Liver (tissue), 9 donors: ENCODE results near the gene CSMD2. TPM values are rescaled to one million over a fixed set of nuclear protein-coding genes. Genes with fewer than 3 reads are reported as not detected.

Experiments used
- DNase-seq: peaks from one replicate; pipeline ENCODE4 v3.0.0-alpha.2; 2017; ENCODE audit warnings: low spot score
- H3K27ac ChIP-seq, 2 donors: one replicate each; pipeline ENCODE4 v1.7.0; 2013; ENCODE audit warnings: inconsistent platforms in 2 of 2, low read length in 2 of 2, control low read depth in 1 of 2, low read depth in 1 of 2, mild to moderate bottlenecking in 1 of 2
- H3K27me3 ChIP-seq, 4 donors: one replicate each; pipeline versions ENCODE4 v1.6.1 to v1.7.0; 2013; ENCODE audit warnings: low read length in 3 of 4, inconsistent platforms in 1 of 4, mild to moderate bottlenecking in 1 of 4, moderate library complexity in 1 of 4; ENCODE audit not compliant: control insufficient read depth in 4 of 4, insufficient read depth in 4 of 4
- H3K36me3 ChIP-seq, 4 donors: one replicate each; pipeline versions ENCODE4 v1.6.1 to v1.7.0; 2013; ENCODE audit warnings: low read length in 3 of 4, mild to moderate bottlenecking in 3 of 4, low read depth in 1 of 4, moderate library complexity in 1 of 4; ENCODE audit not compliant: control insufficient read depth in 4 of 4, insufficient read depth in 3 of 4
- H3K4me1 ChIP-seq, 4 donors: one replicate each; pipeline versions ENCODE4 v1.6.1 to v1.7.0; 2013; ENCODE audit warnings: low read length in 3 of 4, mild to moderate bottlenecking in 3 of 4, moderate library complexity in 1 of 4; ENCODE audit not compliant: control insufficient read depth in 4 of 4, insufficient read depth in 4 of 4
- H3K4me3 ChIP-seq, 3 donors: one replicate each; pipeline versions ENCODE4 v1.6.1 to v1.7.0; 2013; ENCODE audit warnings: low read length in 3 of 3, control low read depth in 1 of 3, low read depth in 1 of 3, mild to moderate bottlenecking in 1 of 3
- H3K9ac ChIP-seq, 2 donors: one replicate each; pipeline ENCODE4 v1.7.0; 2013; ENCODE audit warnings: low read length in 2 of 2, mild to moderate bottlenecking in 2 of 2, moderate library complexity in 2 of 2, control low read depth in 1 of 2, low read depth in 1 of 2
- H3K9me3 ChIP-seq, 4 donors: one replicate each; pipeline versions ENCODE4 v1.6.1 to v1.7.0; 2013; ENCODE audit warnings: low read length in 3 of 4; ENCODE audit not compliant: control insufficient read depth in 4 of 4
- EGR1 ChIP-seq, 2 donors: IDR thresholded peaks; 2 replicates each; pipeline ENCODE4 v1.6.1; 2016 to 2018; ENCODE audit warnings: antibody characterized with exemption in 2 of 2, low read depth in 2 of 2
- FOXA1 ChIP-seq: IDR thresholded peaks from 2 replicates; pipeline ENCODE4 v1.6.1; 2016; ENCODE audit warnings: antibody characterized with exemption
- FOXA2 ChIP-seq: IDR thresholded peaks from 2 replicates; pipeline ENCODE4 v1.6.1; 2016; ENCODE audit warnings: antibody characterized with exemption
- GABPA ChIP-seq, 2 donors: IDR thresholded peaks in 1 of 2; conservative IDR thresholded peaks in 1 of 2; 2 replicates each; pipeline ENCODE4 v1.6.1; 2016; ENCODE audit warnings: antibody characterized with exemption in 2 of 2, mild to moderate bottlenecking in 1 of 2, moderate library complexity in 1 of 2
- HNF4A ChIP-seq, 2 donors: conservative IDR thresholded peaks; 2 replicates each; pipeline ENCODE4 v1.6.1; 2016; ENCODE audit warnings: antibody characterized with exemption in 2 of 2, mild to moderate bottlenecking in 2 of 2
- HNF4G ChIP-seq: IDR thresholded peaks from 2 replicates; pipeline ENCODE4 v1.6.1; 2016; ENCODE audit warnings: antibody characterized with exemption
- JUND ChIP-seq, 2 donors: IDR thresholded peaks; 2 replicates each; pipeline ENCODE4 v1.6.1; 2016; ENCODE audit warnings: antibody characterized with exemption in 2 of 2
- MAX ChIP-seq: IDR thresholded peaks from 2 replicates; pipeline ENCODE4 v1.6.1; 2016; ENCODE audit warnings: antibody characterized with exemption
- NR2F2 ChIP-seq: IDR thresholded peaks from 2 replicates; pipeline ENCODE4 v1.6.1; 2016; ENCODE audit warnings: antibody characterized with exemption
- RAD21 ChIP-seq, 2 donors: IDR thresholded peaks; 2 replicates each; pipeline ENCODE4 v1.6.1; 2016; ENCODE audit warnings: antibody characterized with exemption in 2 of 2, mild to moderate bottlenecking in 2 of 2
- RXRA ChIP-seq, 2 donors: IDR thresholded peaks; 2 replicates each; pipeline ENCODE4 v1.6.1; 2017 to 2018; ENCODE audit warnings: antibody characterized with exemption in 2 of 2, mild to moderate bottlenecking in 1 of 2
- SP1 ChIP-seq: IDR thresholded peaks from 2 replicates; pipeline ENCODE4 v1.6.1; 2018; ENCODE audit warnings: antibody characterized with exemption, mild to moderate bottlenecking
- TAF1 ChIP-seq: conservative IDR thresholded peaks from 2 replicates; pipeline ENCODE4 v1.6.1; 2016; ENCODE audit warnings: antibody characterized with exemption, mild to moderate bottlenecking
- YY1 ChIP-seq: IDR thresholded peaks from 2 replicates; pipeline ENCODE4 v1.6.1; 2016; ENCODE audit warnings: antibody characterized with exemption, mild to moderate bottlenecking
- WGBS: extraction: QIAGEN DNeasy Blood & Tissue Kit; methylation state at CpG from one replicate; pipeline ENCODE4 v1.1.7; 2013; 5-methylcytosine and 5-hydroxymethylcytosine counted together
- polyA plus RNA-seq, 2 donors: library from polyadenylated mRNA; stranded (reverse) in 1 of 2; unstranded in 1 of 2; fragments of 200-250 nt in 1 of 2; fragments of >200 nt in 1 of 2; fragmentation: Nextera tagmentation in 1 of 2; extraction: Ambion mirVana in 1 of 2; gene quantifications; one replicate each; pipeline versions ENCODE4 v1.2.1 to v1.2.3, GENCODE V29; 2013 to 2015
- total RNA-seq, 2 donors: library from RNA; depleted of rRNA; stranded (reverse); fragments of >200 nt; gene quantifications; one replicate each; pipeline ENCODE4 v1.2.3, GENCODE V29; 2014
- TF ChIP-seq, protein P1 (sequence below): fragments of 150-350 bp; IDR thresholded peaks from 2 replicates; pipeline ENCODE4 v1.5.1; 2017; ENCODE audit warnings: improper control_type of control experiment, low read depth, low read length; ENCODE audit not compliant: missing input control
- TF ChIP-seq, protein P2 (sequence below): IDR thresholded peaks from 2 replicates; pipeline ENCODE4 v1.6.1; 2016; ENCODE audit warnings: antibody characterized with exemption
- TF ChIP-seq, protein P3 (sequence below): IDR thresholded peaks from 2 replicates; pipeline ENCODE4 v1.6.1; 2016; ENCODE audit warnings: antibody characterized with exemption
- TF ChIP-seq, protein P4 (sequence below): IDR thresholded peaks from 2 replicates; pipeline ENCODE4 v1.6.1; 2016; ENCODE audit warnings: antibody characterized with exemption, mild to moderate bottlenecking
- donor health status: healthy.
- donor health status: healthy.
- donor health status: healthy.
- donor health status: healthy.
- donor health status: healthy.

Gene CSMD2
- total and polyA plus RNA-seq, 4 donors, result 0.08 to 0.09 TPM; not detected in 2

- 67% methylated on average over 4 of the region's 4 CpGs for WGBS
- TF ChIP-seq YY1 (no peak), NR2F2 (no peak), HNF4A (conservative IDR thresholded peaks at IDR 0.05) (no peak), SP1 (no peak), EGR1 (IDR thresholded peaks at IDR 0.05; ENCODE audit: low read depth in 2 of 2) (no peak), FOXA2 (no peak), JUND (IDR thresholded peaks at IDR 0.05) (no peak), RXRA (IDR thresholded peaks at IDR 0.05) (no peak), MAX (no peak), TAF1 (no peak), RAD21 (IDR thresholded peaks at IDR 0.05) (no peak), GABPA (IDR thresholded peaks at IDR 0.05 in 1 of 2, conservative IDR thresholded peaks at IDR 0.05 in 1 of 2) (no peak), HNF4G (no peak), FOXA1 (no peak)
- TF ChIP-seq, protein P1, sequence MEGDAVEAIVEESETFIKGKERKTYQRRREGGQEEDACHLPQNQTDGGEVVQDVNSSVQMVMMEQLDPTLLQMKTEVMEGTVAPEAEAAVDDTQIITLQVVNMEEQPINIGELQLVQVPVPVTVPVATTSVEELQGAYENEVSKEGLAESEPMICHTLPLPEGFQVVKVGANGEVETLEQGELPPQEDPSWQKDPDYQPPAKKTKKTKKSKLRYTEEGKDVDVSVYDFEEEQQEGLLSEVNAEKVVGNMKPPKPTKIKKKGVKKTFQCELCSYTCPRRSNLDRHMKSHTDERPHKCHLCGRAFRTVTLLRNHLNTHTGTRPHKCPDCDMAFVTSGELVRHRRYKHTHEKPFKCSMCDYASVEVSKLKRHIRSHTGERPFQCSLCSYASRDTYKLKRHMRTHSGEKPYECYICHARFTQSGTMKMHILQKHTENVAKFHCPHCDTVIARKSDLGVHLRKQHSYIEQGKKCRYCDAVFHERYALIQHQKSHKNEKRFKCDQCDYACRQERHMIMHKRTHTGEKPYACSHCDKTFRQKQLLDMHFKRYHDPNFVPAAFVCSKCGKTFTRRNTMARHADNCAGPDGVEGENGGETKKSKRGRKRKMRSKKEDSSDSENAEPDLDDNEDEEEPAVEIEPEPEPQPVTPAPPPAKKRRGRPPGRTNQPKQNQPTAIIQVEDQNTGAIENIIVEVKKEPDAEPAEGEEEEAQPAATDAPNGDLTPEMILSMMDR, result no peak
- TF ChIP-seq, protein P2, sequence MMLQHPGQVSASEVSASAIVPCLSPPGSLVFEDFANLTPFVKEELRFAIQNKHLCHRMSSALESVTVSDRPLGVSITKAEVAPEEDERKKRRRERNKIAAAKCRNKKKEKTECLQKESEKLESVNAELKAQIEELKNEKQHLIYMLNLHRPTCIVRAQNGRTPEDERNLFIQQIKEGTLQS, result no peak
- TF ChIP-seq, protein P3, sequence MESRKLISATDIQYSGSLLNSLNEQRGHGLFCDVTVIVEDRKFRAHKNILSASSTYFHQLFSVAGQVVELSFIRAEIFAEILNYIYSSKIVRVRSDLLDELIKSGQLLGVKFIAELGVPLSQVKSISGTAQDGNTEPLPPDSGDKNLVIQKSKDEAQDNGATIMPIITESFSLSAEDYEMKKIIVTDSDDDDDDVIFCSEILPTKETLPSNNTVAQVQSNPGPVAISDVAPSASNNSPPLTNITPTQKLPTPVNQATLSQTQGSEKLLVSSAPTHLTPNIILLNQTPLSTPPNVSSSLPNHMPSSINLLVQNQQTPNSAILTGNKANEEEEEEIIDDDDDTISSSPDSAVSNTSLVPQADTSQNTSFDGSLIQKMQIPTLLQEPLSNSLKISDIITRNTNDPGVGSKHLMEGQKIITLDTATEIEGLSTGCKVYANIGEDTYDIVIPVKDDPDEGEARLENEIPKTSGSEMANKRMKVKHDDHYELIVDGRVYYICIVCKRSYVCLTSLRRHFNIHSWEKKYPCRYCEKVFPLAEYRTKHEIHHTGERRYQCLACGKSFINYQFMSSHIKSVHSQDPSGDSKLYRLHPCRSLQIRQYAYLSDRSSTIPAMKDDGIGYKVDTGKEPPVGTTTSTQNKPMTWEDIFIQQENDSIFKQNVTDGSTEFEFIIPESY, result no peak
- TF ChIP-seq, protein P4, sequence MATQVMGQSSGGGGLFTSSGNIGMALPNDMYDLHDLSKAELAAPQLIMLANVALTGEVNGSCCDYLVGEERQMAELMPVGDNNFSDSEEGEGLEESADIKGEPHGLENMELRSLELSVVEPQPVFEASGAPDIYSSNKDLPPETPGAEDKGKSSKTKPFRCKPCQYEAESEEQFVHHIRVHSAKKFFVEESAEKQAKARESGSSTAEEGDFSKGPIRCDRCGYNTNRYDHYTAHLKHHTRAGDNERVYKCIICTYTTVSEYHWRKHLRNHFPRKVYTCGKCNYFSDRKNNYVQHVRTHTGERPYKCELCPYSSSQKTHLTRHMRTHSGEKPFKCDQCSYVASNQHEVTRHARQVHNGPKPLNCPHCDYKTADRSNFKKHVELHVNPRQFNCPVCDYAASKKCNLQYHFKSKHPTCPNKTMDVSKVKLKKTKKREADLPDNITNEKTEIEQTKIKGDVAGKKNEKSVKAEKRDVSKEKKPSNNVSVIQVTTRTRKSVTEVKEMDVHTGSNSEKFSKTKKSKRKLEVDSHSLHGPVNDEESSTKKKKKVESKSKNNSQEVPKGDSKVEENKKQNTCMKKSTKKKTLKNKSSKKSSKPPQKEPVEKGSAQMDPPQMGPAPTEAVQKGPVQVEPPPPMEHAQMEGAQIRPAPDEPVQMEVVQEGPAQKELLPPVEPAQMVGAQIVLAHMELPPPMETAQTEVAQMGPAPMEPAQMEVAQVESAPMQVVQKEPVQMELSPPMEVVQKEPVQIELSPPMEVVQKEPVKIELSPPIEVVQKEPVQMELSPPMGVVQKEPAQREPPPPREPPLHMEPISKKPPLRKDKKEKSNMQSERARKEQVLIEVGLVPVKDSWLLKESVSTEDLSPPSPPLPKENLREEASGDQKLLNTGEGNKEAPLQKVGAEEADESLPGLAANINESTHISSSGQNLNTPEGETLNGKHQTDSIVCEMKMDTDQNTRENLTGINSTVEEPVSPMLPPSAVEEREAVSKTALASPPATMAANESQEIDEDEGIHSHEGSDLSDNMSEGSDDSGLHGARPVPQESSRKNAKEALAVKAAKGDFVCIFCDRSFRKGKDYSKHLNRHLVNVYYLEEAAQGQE, result no peak
- no peak overlapping the region for H3K9ac ChIP-seq
These were observed 664.5 kb downstream of the CSMD2 start for GRCh38 chr1:33500547-33500946.

More at GRCh38 chr1:33500547-33500946, 664.5 kb downstream of the CSMD2 start:
- Histone ChIP-seq H3K4me1 (no peaks in the 10 kb centered on the region), H3K4me3 (no peak overlapping the region), H3K27ac (no peak overlapping the region), H3K9me3 (peaks cover 2 to 22% (median 11%) of the 10 kb centered on the region in 4 donors), H3K27me3 (no peaks in the 10 kb centered on the region), H3K36me3 (peaks cover 0 to 4% (median 0%) of the 10 kb centered on the region in 4 donors)
- no peak for DNase-seq
